Body of pancreas (tissue), 4 donors: Measurements from ENCODE around the gene STYX. TPM values are rescaled to one million over a fixed set of nuclear protein-coding genes. Genes with fewer than 3 reads are reported as not detected.
A peak's percentile ranks its signal among the peaks of the same experiment; 100 is the strongest.

ENCODE experiments used
- ATAC-seq: fragments of 150-250 bp; one replicate; pipeline ENCODE4 v1.9.1; 2016
- DNase-seq, 4 donors: peaks; one replicate each; pipeline ENCODE4 v3.0.0-alpha.2; 2019
- H3K27ac ChIP-seq, 4 donors: fragments of 200-600 bp; sonication (generic); 1 replicate in 3 of 4; 2 replicates in 1 of 4; pipeline versions ENCODE4 v1.5.1 to v1.6.1; 2016 to 2019; ENCODE audit warnings: mild to moderate bottlenecking in 1 of 4, mixed read lengths in 1 of 4, moderate library complexity in 1 of 4
- H3K27me3 ChIP-seq, 2 donors: fragments of 200-600 bp; sonication (generic); one replicate each; pipeline ENCODE4 v1.6.0; 2016; ENCODE audit warnings: mild to moderate bottlenecking in 1 of 2
- H3K36me3 ChIP-seq, 2 donors: fragments of 200-600 bp; sonication (generic); replicated peaks in 1 of 2; 2 replicates each; pipeline ENCODE4 v1.5.1; 2016; ENCODE audit warnings: low read depth in 2 of 2; ENCODE audit not compliant: insufficient read depth in 1 of 2
- H3K4me1 ChIP-seq: fragments of 200-600 bp; sonication (generic); one replicate; pipeline ENCODE4 v1.6.0; 2016
- H3K4me3 ChIP-seq, 2 donors: fragments of 200-600 bp; sonication (generic); 1 replicate in 1 of 2; 2 replicates in 1 of 2; pipeline ENCODE4 v1.5.1; 2016 to 2019
- H3K9me3 ChIP-seq, 3 donors: fragments of 200-600 bp; sonication (generic); 1 replicate in 2 of 3; 2 replicates in 1 of 3; pipeline ENCODE4 v1.5.1; 2016
- CTCF ChIP-seq, 7 experiments: fragments of 450-650 bp in 4 of 7; fragments of 200-600 bp in 3 of 7; sonication (generic) in 3 of 7; IDR thresholded peaks; one replicate each; pipeline ENCODE4 v1.5.1; 2016 to 2019; ENCODE audit warnings: antibody characterized with exemption in 7 of 7
- POLR2A ChIP-seq, 3 donors: fragments of 450-650 bp; IDR thresholded peaks; one replicate each; pipeline ENCODE4 v1.6.1; 2016; ENCODE audit warnings: antibody characterized with exemption in 3 of 3, mild to moderate bottlenecking in 2 of 3
- WGBS, 2 donors: methylation state at CpG; one replicate each; pipeline ENCODE4 v1.1.5; 2017; 5-methylcytosine and 5-hydroxymethylcytosine counted together
- intact Hi-C: fragments of 100-400 bp; cut with DNase I; formaldehyde crosslinking; loops from one replicate; pipeline ENCODE4 v1.15.1; 2023
- total RNA-seq, 2 donors: library from RNA; depleted of rRNA; stranded (reverse); fragments of >200 nt; gene quantifications; one replicate each; pipeline ENCODE4 v1.1.0, GENCODE V29; 2016

STYX gene
- total RNA-seq = 10 to 100 TPM in 1 of 2 donors, 1 to 10 TPM in 1; 5.6 to 11.4 TPM

GRCh38 chr14:52729925-52730708 is at the start of gene STYX:
TSS of gene STYX (plus strand) at chr14:52730166. CDS start at chr14:52730475, 309 bp downstream.
- no peaks in the 10 kb centered on the region for H3K27me3 ChIP-seq
- peaks cover 15% of the 10 kb centered on the region for H3K4me1 ChIP-seq
- peak; percentile 8 to 67 (median 45) for TF ChIP-seq CTCF (IDR thresholded peaks at IDR 0.05)
- peak; percentile 71 to 93 (median 90) for TF ChIP-seq POLR2A (IDR thresholded peaks at IDR 0.05)
- peak within 1 kb of the TSS; percentile 64 to 91 for H3K4me3 ChIP-seq
- 0 to 1% methylated on average over 23 to 64 of the region's 72 CpGs for WGBS, 2 donors
- peak; percentile 99 to 100 (median 99) for DNase-seq
- peak; percentile 98 for ATAC-seq
- intact Hi-C loops = no loop called here
- H3K9me3 ChIP-seq = no peaks in the 10 kb centered on the region
- peak within 1 kb of the TSS; percentile 76 to 91 (median 83) for H3K27ac ChIP-seq
- peaks cover 0 to 3% of the 10 kb centered on the region in 2 donors for H3K36me3 ChIP-seq

GRCh38 chr14:52683985-52684520 is 45.9 kb upstream of the STYX start:
- no peak overlapping the region for H3K27ac ChIP-seq
- ATAC-seq = no peak
- H3K4me3 ChIP-seq = no peak overlapping the region
- H3K36me3 ChIP-seq = peaks cover 0 to 9% of the 10 kb centered on the region in 2 donors
- H3K27me3 ChIP-seq = no peaks in the 10 kb centered on the region
- intact Hi-C loops = no loop called here
- H3K4me1 ChIP-seq = peaks cover 30% of the 10 kb centered on the region
- no peaks in the 10 kb centered on the region for H3K9me3 ChIP-seq
- WGBS, 2 donors = 51 to 52% methylated on average over 2 of the region's 2 CpGs
- TF ChIP-seq POLR2A (IDR thresholded peaks at IDR 0.05) (no peak), CTCF (IDR thresholded peaks at IDR 0.05) (no peak)
- no peak for DNase-seq

- Histone ChIP-seq H3K9me3 (no peaks in the 10 kb centered on the region), H3K27ac (no peak overlapping the region), H3K36me3 (peaks cover 0 to 7% of the 10 kb centered on the region in 2 donors), H3K4me3 (no peak overlapping the region), H3K4me1 (peaks cover 47% of the 10 kb centered on the region), H3K27me3 (no peaks in the 10 kb centered on the region)
- intact Hi-C loops = no loop called here
- 75 to 86% methylated on average over 1 of the region's 1 CpG for WGBS, 2 donors
- TF ChIP-seq POLR2A (IDR thresholded peaks at IDR 0.05) (no peak), CTCF (IDR thresholded peaks at IDR 0.05) (no peak)
- no peak for DNase-seq
- no peak for ATAC-seq
These were observed 43.8 kb upstream of the STYX start for GRCh38 chr14:52686176-52686575.

- H3K27ac ChIP-seq = peak overlapping the region in 3 of 4 donors; percentile 19 to 69 (median 27)
- no peaks in the 10 kb centered on the region for H3K36me3 ChIP-seq
- intact Hi-C loops = no loop called here
- no peak for TF ChIP-seq POLR2A (IDR thresholded peaks at IDR 0.05)
- no peak for TF ChIP-seq CTCF (IDR thresholded peaks at IDR 0.05)
- no peaks in the 10 kb centered on the region for H3K27me3 ChIP-seq
- no peak overlapping the region for H3K4me3 ChIP-seq
- ATAC-seq (no peak), DNase-seq (no peak)
- peaks cover 67% of the 10 kb centered on the region for H3K4me1 ChIP-seq
- WGBS, 2 donors = 59 to 61% methylated on average over 7 of the region's 7 CpGs
- H3K9me3 ChIP-seq = no peaks in the 10 kb centered on the region
These were observed 38.8 kb upstream of the STYX start for GRCh38 chr14:52690983-52691760.
